HG03095 (cell line): ENCODE measurements around the gene ANKRD29.
"Not testable (repeated sequence)": the region's sequence is repeated elsewhere in the genome, so short reads cannot be mapped to it uniquely, and the experiment has no call there.

Source experiments
- ATAC-seq: cut with Tn5 transposase; IDR thresholded peaks from one replicate; pipeline ENCODE4 v1.9.1; 2021; ENCODE audit warnings: moderate library complexity; ENCODE audit not compliant: unreplicated experiment

ANKRD29 gene

GRCh38 chr18:23584019-23584983, 78.4 kb downstream of the ANKRD29 start:
- no peak for ATAC-seq

GRCh38 chr18:23583071-23583865, 79.4 kb downstream of the ANKRD29 start:
- no peak for ATAC-seq

DNA sequence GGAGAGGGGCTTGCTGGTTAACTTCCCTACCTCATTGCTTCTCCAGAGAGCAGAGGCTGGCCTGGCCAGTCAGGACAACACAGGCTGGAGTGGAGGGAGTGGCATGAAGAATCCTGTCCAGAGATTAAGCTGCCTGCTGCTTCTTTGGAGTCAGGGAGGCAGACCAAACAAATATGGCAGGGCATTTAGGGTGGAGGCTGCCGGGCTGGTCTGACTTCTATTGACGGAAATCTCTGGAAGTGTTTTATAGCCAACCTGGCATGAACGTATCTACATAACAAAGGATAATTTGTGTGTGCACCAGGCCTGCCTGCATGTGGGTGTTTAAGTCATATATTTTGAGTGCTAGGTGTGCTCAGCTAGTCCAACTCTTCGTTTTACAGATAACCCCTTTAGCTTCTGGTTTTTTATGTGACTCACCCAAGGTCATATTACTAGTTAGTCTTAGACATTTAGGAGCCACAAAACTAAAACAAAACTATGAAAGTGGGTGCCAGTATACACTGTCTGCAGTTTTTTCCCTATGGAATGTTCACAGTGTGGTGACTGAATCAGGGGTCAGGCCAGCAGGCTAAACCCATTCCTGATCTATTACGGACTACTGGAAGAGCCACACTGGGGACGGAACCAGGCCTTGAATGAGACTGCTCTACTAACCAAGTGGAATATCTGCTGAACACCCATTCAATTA, 81.9 kb downstream of the ANKRD29 start:
- no peak for ATAC-seq

DNA sequence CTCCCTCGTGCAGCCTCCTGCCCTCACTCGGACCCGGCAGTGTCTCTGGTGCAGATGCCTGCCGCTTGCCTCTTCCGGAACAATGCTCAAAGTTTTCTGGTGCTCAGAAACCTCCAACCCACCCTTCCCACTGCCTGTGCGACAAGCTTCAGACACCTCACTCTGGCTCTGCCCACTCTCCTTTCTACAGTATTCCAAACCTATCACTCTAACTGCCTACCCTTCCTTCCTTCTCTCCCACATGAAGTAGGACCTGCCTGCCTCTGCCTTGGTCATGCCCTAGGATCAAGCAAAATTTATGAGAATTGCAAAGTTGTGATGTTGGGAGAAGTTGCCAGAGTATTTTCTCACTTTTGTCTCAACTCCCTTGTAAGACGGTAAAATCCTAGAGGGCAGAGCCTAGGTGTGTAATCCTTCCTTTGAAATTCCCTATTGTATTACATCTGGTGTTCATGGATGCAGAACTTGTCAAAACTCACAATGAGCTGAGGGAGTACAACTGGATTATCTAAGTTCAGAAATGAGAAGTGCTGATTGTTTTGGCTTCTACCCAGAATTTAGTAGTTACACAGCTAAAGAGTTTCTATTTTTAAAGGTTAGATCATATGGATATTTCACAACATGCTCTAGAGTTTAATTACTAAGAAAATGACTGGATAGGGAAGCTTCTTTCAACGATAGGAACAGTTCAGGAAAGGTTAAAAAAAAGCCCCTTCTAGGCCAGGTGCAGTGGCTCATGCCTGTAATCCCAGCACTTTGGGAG, 83.6 kb downstream of the ANKRD29 start:
- ATAC-seq, result no peak

GRCh38 chr18:23578067-23578701, 84.5 kb downstream of the ANKRD29 start:
- ATAC-seq, result no peak

GRCh38 chr18:23577521-23577920, 85.2 kb downstream of the ANKRD29 start:
- ATAC-seq, result not testable (repeated sequence)

DNA sequence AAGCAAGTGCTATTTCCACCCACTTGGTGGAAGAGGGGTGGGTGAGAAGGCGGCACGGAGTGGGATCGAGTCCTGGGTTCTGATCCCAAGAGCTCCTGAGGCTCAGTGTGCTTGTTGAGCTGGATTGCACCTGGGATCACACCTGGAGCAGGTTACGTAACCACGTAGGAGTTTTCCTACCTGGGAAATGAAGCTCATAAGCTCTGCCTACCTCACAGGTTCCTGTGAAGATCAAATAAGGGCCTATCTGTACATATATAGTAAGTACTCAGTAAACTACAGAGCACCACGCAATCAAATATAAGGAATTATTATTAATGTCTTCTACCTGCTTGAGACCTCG, 87.4 kb downstream of the ANKRD29 start:
- no peak for ATAC-seq

DNA sequence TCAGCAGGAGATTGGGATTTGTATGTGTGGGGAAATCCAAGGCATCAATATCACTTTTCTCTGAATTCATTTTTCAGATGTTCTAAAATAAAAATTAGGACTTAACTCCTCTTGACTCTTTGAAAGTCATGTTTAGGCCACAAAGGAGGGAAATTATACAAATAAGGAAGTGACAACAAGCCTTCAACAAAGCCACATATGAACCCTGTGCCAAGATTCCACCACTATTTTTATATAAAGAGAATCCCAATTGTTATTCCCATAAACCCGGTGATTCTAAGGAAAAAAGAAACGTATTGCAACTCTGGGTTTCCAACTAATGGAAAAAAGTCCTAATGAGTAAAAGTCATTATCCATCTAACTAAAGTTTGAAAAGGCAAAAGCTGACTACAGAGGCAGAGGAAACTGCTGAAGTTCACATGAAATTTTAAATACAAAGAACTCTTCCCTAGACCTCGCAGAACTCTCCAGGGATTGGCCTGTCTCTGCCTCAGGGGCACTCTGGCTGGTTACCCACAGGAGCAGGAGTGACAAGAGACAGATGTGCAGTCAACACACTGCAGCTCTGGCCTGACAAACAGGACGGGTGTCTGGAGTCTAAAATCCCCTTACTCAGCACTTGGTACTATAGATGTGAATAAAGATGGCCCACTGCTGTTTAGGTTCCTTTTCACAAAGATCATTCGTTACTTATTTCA, 88.0 kb downstream of the ANKRD29 start:
- no peak for ATAC-seq

DNA sequence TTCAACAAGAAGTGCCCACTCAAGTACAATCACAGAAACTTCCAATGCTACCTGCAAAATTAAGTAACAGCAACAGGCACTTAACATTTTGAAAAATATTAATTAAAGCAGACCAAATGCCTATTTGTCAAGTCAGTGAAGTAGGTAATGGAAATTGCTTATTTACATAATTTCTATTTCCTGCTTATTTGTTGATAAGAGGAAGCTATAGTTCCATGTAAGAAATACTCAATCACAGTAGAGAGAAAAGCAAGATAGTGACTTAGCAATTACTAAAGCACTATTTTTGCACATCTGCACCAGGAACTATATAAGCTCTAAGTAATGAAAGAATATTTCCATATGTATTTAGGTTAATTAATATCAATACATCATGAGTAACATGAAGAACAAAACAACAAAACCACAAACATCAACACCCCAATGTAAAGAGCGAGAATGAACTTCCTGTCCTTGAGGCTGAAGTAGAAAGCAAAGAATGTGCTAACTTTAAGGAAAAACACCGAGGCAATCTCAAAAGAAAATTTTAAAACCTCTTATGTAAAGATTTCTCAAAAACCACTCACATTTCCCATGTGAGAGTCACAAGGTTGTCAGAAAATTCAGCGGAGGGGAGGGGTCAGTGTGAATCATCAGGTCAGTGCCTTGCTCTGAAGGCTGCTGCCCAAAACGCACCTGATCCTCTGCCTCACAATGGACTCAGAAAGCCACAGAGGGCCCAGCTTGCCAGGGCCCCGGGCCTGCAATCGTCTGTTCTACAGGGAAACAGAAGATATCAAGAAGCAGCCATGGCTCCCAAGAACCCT, 88.9 kb downstream of the ANKRD29 start:
- no peak for ATAC-seq

- ATAC-seq, result no peak
Measured at GRCh38 chr18:23573020-23573419, 89.7 kb downstream of the ANKRD29 start.

GRCh38 chr18:23572570-23572969, 90.1 kb downstream of the ANKRD29 start:
- ATAC-seq, result no peak

- no peak for ATAC-seq
Measured at GRCh38 chr18:23572012-23572411, 90.7 kb downstream of the ANKRD29 start.

- ATAC-seq, result no peak
Measured at GRCh38 chr18:23570912-23571504, 91.7 kb downstream of the ANKRD29 start.

GRCh38 chr18:23569299-23570063, 93.2 kb downstream of the ANKRD29 start:
- no peak for ATAC-seq

- ATAC-seq, result no peak
Measured at GRCh38 chr18:23568281-23569138, 94.2 kb downstream of the ANKRD29 start.

GRCh38 chr18:23567671-23568070, 95.0 kb downstream of the ANKRD29 start:
- ATAC-seq, result no peak
